Frontal cortex (tissue), 4 donors: ENCODE data around the gene MUSK. TPM values are rescaled to one million over a fixed set of nuclear protein-coding genes. Genes with fewer than 3 reads are reported as not detected.
"Not testable (repeated sequence)": the region's sequence is repeated elsewhere in the genome, so short reads cannot be mapped to it uniquely, and the experiment has no call there.

Experiments used
- DNase-seq, 2 donors: peaks; one replicate each; pipeline ENCODE4 v3.0.0; 2012; ENCODE audit warnings: low spot score in 2 of 2
- FAIRE-seq: peaks from 2 replicates; lab custom pipeline; 2012; peaks lifted over from hg19 to GRCh38; lab: Jason Lieb, UNC
- total RNA-seq: library from RNA; depleted of rRNA; stranded (reverse); fragments of >200 nt; gene quantifications from one replicate; pipeline ENCODE4 v1.2.3, GENCODE V29; 2014
- donor health status: control.
- donor health status: control.
- donor health status: control.

Gene MUSK
- total RNA-seq, 1 donor from 2014 or later, result under 0.01 TPM

GRCh38 chr9:110801426-110801825 lies 132.8 kb downstream of the MUSK start:
- DNase-seq (no peak), FAIRE-seq (no peak)

GRCh38 chr9:110802416-110803035 lies 133.9 kb downstream of the MUSK start:
- FAIRE-seq (no peak), DNase-seq (no peak)

- FAIRE-seq (no peak), DNase-seq (no peak)
Measured at GRCh38 chr9:110807956-110808598, 139.5 kb downstream of the MUSK start.

- no peak for FAIRE-seq
- no peak for DNase-seq
Measured at GRCh38 chr9:110808599-110808980, 140.0 kb downstream of the MUSK start.

- FAIRE-seq, result no peak
Measured at GRCh38 chr9:110809038-110809595, 140.5 kb downstream of the MUSK start.

GRCh38 chr9:110810262-110810976 lies 141.8 kb downstream of the MUSK start:
- FAIRE-seq (no peak), DNase-seq (no peak)

More at GRCh38 chr9:110809038-110809595, 140.5 kb downstream of the MUSK start:
- DNase-seq, result no peak

- no peak for DNase-seq
Measured at GRCh38 chr9:110812886-110813285, 144.3 kb downstream of the MUSK start.

GRCh38 chr9:110814159-110814558 lies 145.6 kb downstream of the MUSK start:
- no peak for FAIRE-seq
- no peak for DNase-seq

More at GRCh38 chr9:110812886-110813285, 144.3 kb downstream of the MUSK start:
- FAIRE-seq, result no peak

- no peak for DNase-seq
- FAIRE-seq, result no peak
Measured at GRCh38 chr9:110815361-110815760, 146.8 kb downstream of the MUSK start.

- DNase-seq, result no peak
- FAIRE-seq, result no peak
Measured at GRCh38 chr9:110820381-110820780, 151.8 kb downstream of the MUSK start.

- DNase-seq (no peak), FAIRE-seq (no peak)
Measured at GRCh38 chr9:110821064-110821463, 152.5 kb downstream of the MUSK start.

- not testable (repeated sequence) for DNase-seq, FAIRE-seq
Measured at GRCh38 chr9:110825129-110825528, 156.5 kb downstream of the MUSK start.

GRCh38 chr9:110825950-110826349 lies 157.4 kb downstream of the MUSK start:
- DNase-seq, result no peak
- no peak for FAIRE-seq

- not testable (repeated sequence) for DNase-seq, FAIRE-seq
Measured at GRCh38 chr9:110826400-110826799, 157.8 kb downstream of the MUSK start.

GRCh38 chr9:110828264-110828663 lies 159.7 kb downstream of the MUSK start:
- no peak for FAIRE-seq
- DNase-seq, result peak; percentile 14 to 26

- DNase-seq (no peak), FAIRE-seq (no peak)
Measured at GRCh38 chr9:110830495-110830894, 161.9 kb downstream of the MUSK start.

GRCh38 chr9:110832926-110833325 lies 164.3 kb downstream of the MUSK start:
- DNase-seq (no peak), FAIRE-seq (no peak)

- FAIRE-seq, result no peak
- DNase-seq, result no peak
Measured at GRCh38 chr9:110835404-110835803, 166.8 kb downstream of the MUSK start.

GRCh38 chr9:110835859-110836271 lies 167.3 kb downstream of the MUSK start:
- FAIRE-seq, result no peak
- DNase-seq, result no peak

GRCh38 chr9:110837401-110838005 lies 168.9 kb downstream of the MUSK start:
- FAIRE-seq (no peak), DNase-seq (no peak)
